Fibroblast of upper back skin (primary cell): ENCODE data around the gene U2AF1.
"Not testable (repeated sequence)": the region's sequence is repeated elsewhere in the genome, so short reads cannot be mapped to it uniquely, and the experiment has no call there.

Experiments used
- DNase-seq: peaks from one replicate; pipeline ENCODE4 v3.0.0-alpha.2; 2013

The U2AF1 gene

GRCh38 chr21:43076023-43076637 is 31.2 kb downstream of the U2AF1 start:
- not testable (repeated sequence) for DNase-seq

GRCh38 chr21:43075170-43076022 is 32.0 kb downstream of the U2AF1 start, which contains the start of gene CBS:
CBS (minus strand) TSS chr21:43075835; CDS start chr21:43072193, 3,642 bp downstream.
- not testable (repeated sequence) for DNase-seq

- not testable (repeated sequence) for DNase-seq
Measured at GRCh38 chr21:43074401-43075169, 32.8 kb downstream of the U2AF1 start.

GRCh38 chr21:43072742-43073141 is 34.6 kb downstream of the U2AF1 start:
- not testable (repeated sequence) for DNase-seq

- not testable (repeated sequence) for DNase-seq
Measured at GRCh38 chr21:43069682-43070081, 37.7 kb downstream of the U2AF1 start.

- DNase-seq, result not testable (repeated sequence)
Measured at GRCh38 chr21:43068065-43068464, 39.3 kb downstream of the U2AF1 start.

GRCh38 chr21:43066690-43067089 is 40.7 kb downstream of the U2AF1 start:
- not testable (repeated sequence) for DNase-seq

GRCh38 chr21:43065991-43066390 is 41.4 kb downstream of the U2AF1 start:
- DNase-seq, result not testable (repeated sequence)

GRCh38 chr21:43064265-43064917 is 43.0 kb downstream of the U2AF1 start:
- not testable (repeated sequence) for DNase-seq

GRCh38 chr21:43062955-43063664 is 44.3 kb downstream of the U2AF1 start:
- not testable (repeated sequence) for DNase-seq

- not testable (repeated sequence) for DNase-seq
Measured at GRCh38 chr21:43053112-43053511, 54.3 kb downstream of the U2AF1 start.

- not testable (repeated sequence) for DNase-seq
Measured at GRCh38 chr21:43045876-43046821, 61.2 kb downstream of the U2AF1 start.

GRCh38 chr21:43045165-43045875 is 62.0 kb downstream of the U2AF1 start:
- not testable (repeated sequence) for DNase-seq

- not testable (repeated sequence) for DNase-seq
Measured at GRCh38 chr21:43044547-43044946, 62.8 kb downstream of the U2AF1 start.

GRCh38 chr21:43043291-43043690 is 64.1 kb downstream of the U2AF1 start:
- not testable (repeated sequence) for DNase-seq
